Cortex of kidney (tissue), 1 donor: ENCODE measurements around the gene BRME1.

Experiments used
- DNase-seq: peaks from one replicate; lab custom pipeline; 2025; lab: John Stamatoyannopoulos, UW

Gene BRME1

GRCh38 chr19:13887517-13887916 lies 18.4 kb downstream of the BRME1 start:
- DNase-seq, result no peak

GRCh38 chr19:13887018-13887436 lies 18.9 kb downstream of the BRME1 start:
- no peak for DNase-seq

- no peak for DNase-seq
Measured at GRCh38 chr19:13885826-13886365, 20.0 kb downstream of the BRME1 start.

- DNase-seq, result no peak
Measured at GRCh38 chr19:13884726-13885591, 21.0 kb downstream of the BRME1 start.

GRCh38 chr19:13883516-13884064 lies 22.3 kb downstream of the BRME1 start:
- DNase-seq, result no peak

GRCh38 chr19:13882836-13883235 lies 23.1 kb downstream of the BRME1 start:
- DNase-seq, result no peak

- no peak for DNase-seq
Measured at GRCh38 chr19:13882419-13882795, 23.5 kb downstream of the BRME1 start.

- DNase-seq, result no peak
Measured at GRCh38 chr19:13881692-13882418, 24.1 kb downstream of the BRME1 start.

- no peak for DNase-seq
Measured at GRCh38 chr19:13881251-13881691, 24.6 kb downstream of the BRME1 start.

- peak; percentile 30 for DNase-seq
Measured at GRCh38 chr19:13880059-13881043, 25.6 kb downstream of the BRME1 start.

GRCh38 chr19:13877303-13877702 lies 28.6 kb downstream of the BRME1 start:
- no peak for DNase-seq

GRCh38 chr19:13876834-13877233 lies 29.1 kb downstream of the BRME1 start, which contains the start of gene NANOS3:
Gene NANOS3, plus strand, starts transcription at chr19:13877134. Its CDS starts 115 bp downstream, at chr19:13877249.
- no peak for DNase-seq

- DNase-seq, result no peak
Measured at GRCh38 chr19:13875824-13876223, 30.1 kb downstream of the BRME1 start.

- DNase-seq, result no peak
Measured at GRCh38 chr19:13873834-13874515, 31.9 kb downstream of the BRME1 start.

GRCh38 chr19:13872695-13873389 lies 33.1 kb downstream of the BRME1 start:
- DNase-seq, result no peak

- no peak for DNase-seq
Measured at GRCh38 chr19:13872339-13872694, 33.6 kb downstream of the BRME1 start.

- no peak for DNase-seq
Measured at GRCh38 chr19:13870873-13871272, 35.0 kb downstream of the BRME1 start.

GRCh38 chr19:13869281-13869680 lies 36.6 kb downstream of the BRME1 start:
- no peak for DNase-seq

GRCh38 chr19:13868663-13869062 lies 37.3 kb downstream of the BRME1 start:
- no peak for DNase-seq

- no peak for DNase-seq
Measured at GRCh38 chr19:13866463-13867046, 39.4 kb downstream of the BRME1 start.
